OCI-LY3 (cell line): ENCODE results near the gene RBM33.

ENCODE experiments used
- H2AFZ ChIP-seq: fragments of 200-600, 300-600 bp; shearing (Covaris generic); 2 replicates; pipeline ENCODE4 v1.6.0; 2014; ENCODE audit warnings: antibody characterized with exemption, low read depth, low read length
- H3K27ac ChIP-seq: fragments of 200-600, 300-600 bp; sonication (generic); 2 replicates; pipeline ENCODE4 v1.5.1; 2014; ENCODE audit warnings: mild to moderate bottlenecking, low read length, moderate library complexity, mixed read lengths
- H3K27me3 ChIP-seq: fragments of 200-600, 300-600 bp; sonication (generic); 2 replicates; pipeline ENCODE4 v1.6.1; 2014; ENCODE audit warnings: low read depth, low read length, mixed read lengths
- H3K36me3 ChIP-seq: fragments of 200-600, 300-600 bp; sonication (generic); replicated peaks from 2 replicates; pipeline ENCODE3; 2014; ENCODE audit warnings: low read depth, low read length, mixed read lengths
- H3K4me1 ChIP-seq: fragments of 300-600, 200-600 bp; sonication (generic); 2 replicates; pipeline ENCODE4 v1.6.1; 2014; ENCODE audit warnings: low read length, mixed read lengths
- H3K4me2 ChIP-seq: fragments of 200-600, 300-600 bp; sonication (generic); 2 replicates; pipeline ENCODE4 v1.6.1; 2014; ENCODE audit warnings: low read length, mixed read lengths
- H3K4me3 ChIP-seq: fragments of 300-600, 200-600 bp; sonication (generic); 2 replicates; pipeline ENCODE4 v1.5.1; 2014; ENCODE audit warnings: antibody characterized with exemption, mild to moderate bottlenecking, low read length, moderate library complexity
- H3K79me2 ChIP-seq: fragments of 300-600, 200-600 bp; shearing (Covaris generic); 2 replicates; pipeline ENCODE4 v1.6.1; 2014; ENCODE audit warnings: mild to moderate bottlenecking, low read length, mixed read lengths
- H3K9ac ChIP-seq: fragments of 300-600, 200-600 bp; shearing (Covaris generic); 2 replicates; pipeline ENCODE4 v1.6.0; 2014; ENCODE audit warnings: mild to moderate bottlenecking, low read length, moderate library complexity
- H3K9me3 ChIP-seq: fragments of 200-600, 300-600 bp; shearing (Covaris generic); 2 replicates; pipeline ENCODE4 v1.6.1; 2014; ENCODE audit warnings: low read length, mixed read lengths; ENCODE audit not compliant: insufficient read depth
- H4K20me1 ChIP-seq: fragments of 200-600, 300-600 bp; sonication (generic); 2 replicates; pipeline ENCODE4 v1.6.1; 2016; ENCODE audit warnings: low read length, mixed read lengths; ENCODE audit not compliant: insufficient read depth
- EZH2phosphoT487 ChIP-seq: fragments of 200-600 bp; shearing (Covaris generic); IDR thresholded peaks from 2 replicates; pipeline ENCODE4 v1.6.1; 2018; ENCODE audit warnings: antibody characterized with exemption, mixed run types, low read depth
- TF ChIP-seq, protein P1 (sequence below): fragments of 200-600, 300-600 bp; sonication (generic); IDR thresholded peaks from 2 replicates; pipeline ENCODE4 v1.5.1; 2014; ENCODE audit warnings: antibody characterized with exemption, low read length, low read depth

The RBM33 gene

DNA sequence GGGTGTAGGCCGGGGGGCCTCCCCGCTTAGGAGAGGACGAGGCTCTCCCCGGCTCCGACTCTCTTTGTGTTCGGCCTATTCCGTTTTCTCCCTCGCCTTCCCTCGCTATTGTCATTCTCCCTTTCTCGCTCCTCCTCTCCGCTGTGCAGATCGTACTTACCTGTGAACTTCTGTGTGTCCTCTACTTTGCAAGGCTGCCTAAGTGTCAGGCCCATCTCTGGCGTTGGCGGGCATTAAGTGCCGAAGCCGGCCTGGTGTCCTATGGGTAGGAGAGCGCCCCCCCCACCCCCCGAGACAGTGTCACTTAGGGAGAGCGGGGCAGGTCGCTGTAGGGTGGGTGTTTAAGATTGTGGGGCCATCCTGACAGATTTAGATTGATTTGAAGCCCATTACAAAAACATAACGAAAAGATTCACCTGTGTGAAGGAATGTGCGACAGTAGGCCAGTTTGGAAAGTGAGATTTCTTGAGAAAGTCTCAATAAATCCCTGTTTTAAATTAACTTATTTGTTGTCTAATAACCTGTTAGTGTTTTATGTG lies 579 bp downstream of the RBM33 start:
- Histone ChIP-seq H4K20me1 (peaks cover 29% of the 10 kb centered on the region), H3K9ac (peak overlapping the region; percentile 96), H3K27me3 (no peaks in the 10 kb centered on the region), H3K4me2 (peak overlapping the region; percentile 87), H3K9me3 (peaks cover 7% of the 10 kb centered on the region; the same call in 1 of the 2 replicates), H3K36me3 (peaks cover 62% of the 10 kb centered on the region), H3K4me1 (peaks cover 15% of the 10 kb centered on the region; the same call in 1 of the 2 replicates), H3K27ac (peak overlapping the region; percentile 86), H2AFZ (peak overlapping the region; percentile 94), H3K79me2 (peaks cover 67% of the 10 kb centered on the region), H3K4me3 (peak overlapping the region; percentile 94)
- TF ChIP-seq, protein P1, sequence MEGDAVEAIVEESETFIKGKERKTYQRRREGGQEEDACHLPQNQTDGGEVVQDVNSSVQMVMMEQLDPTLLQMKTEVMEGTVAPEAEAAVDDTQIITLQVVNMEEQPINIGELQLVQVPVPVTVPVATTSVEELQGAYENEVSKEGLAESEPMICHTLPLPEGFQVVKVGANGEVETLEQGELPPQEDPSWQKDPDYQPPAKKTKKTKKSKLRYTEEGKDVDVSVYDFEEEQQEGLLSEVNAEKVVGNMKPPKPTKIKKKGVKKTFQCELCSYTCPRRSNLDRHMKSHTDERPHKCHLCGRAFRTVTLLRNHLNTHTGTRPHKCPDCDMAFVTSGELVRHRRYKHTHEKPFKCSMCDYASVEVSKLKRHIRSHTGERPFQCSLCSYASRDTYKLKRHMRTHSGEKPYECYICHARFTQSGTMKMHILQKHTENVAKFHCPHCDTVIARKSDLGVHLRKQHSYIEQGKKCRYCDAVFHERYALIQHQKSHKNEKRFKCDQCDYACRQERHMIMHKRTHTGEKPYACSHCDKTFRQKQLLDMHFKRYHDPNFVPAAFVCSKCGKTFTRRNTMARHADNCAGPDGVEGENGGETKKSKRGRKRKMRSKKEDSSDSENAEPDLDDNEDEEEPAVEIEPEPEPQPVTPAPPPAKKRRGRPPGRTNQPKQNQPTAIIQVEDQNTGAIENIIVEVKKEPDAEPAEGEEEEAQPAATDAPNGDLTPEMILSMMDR = peak; percentile 27; the same call in 1 of the 2 replicates
- no peak for TF ChIP-seq EZH2phosphoT487

DNA sequence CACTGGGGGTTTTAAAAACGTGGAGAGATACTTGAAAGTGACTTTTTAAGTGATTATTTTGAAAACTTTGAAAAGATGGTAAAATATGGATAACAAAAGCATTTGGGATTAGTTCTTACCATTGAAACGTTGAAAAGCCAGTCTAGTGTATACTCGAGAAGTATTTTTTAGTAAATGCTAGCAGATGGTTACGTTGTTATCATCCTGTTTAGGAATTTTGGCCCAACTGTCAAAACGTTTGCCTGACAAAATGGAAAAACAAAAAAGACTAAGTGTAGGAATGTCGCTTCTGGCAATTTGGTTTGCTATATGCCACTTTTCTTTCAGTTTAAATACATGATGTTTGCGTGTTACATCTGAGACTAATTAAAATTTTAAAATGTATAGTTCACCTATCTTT lies 1.2 kb downstream of the RBM33 start:
- peaks cover 73% of the 10 kb centered on the region for H3K79me2 ChIP-seq

DNA sequence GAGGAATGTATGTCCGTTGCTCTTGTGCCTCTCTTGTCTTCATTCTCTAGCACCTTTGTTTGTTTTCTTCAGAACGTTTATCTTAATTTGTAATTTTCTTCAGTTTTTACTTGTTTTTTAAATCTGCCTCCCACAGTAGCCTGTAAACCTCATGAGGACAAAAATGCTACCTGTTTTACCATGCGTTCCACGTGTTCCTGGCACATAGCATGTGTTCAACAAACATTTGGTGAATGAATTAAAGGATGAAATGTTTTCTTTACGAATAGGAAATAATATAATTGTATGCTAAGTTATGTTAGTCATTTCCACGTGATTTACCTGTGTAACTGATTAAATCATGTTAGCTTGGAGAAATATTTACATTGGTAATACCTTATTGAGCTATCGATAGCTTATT lies 2.2 kb downstream of the RBM33 start:
- peak overlapping the region; percentile 87; the same call in 1 of the 2 replicates for H3K4me2 ChIP-seq
- H3K36me3 ChIP-seq = peaks cover 52% of the 10 kb centered on the region
- peaks cover 46% of the 10 kb centered on the region for H4K20me1 ChIP-seq
- H3K27me3 ChIP-seq = no peaks in the 10 kb centered on the region
- peaks cover 83% of the 10 kb centered on the region for H3K79me2 ChIP-seq
- H3K4me3 ChIP-seq = no peak overlapping the region
- H3K9ac ChIP-seq = no peak overlapping the region
- H3K9me3 ChIP-seq = peaks cover 7% of the 10 kb centered on the region; the same call in 1 of the 2 replicates
- TF ChIP-seq, protein P1 = no peak
- TF ChIP-seq EZH2phosphoT487 = no peak
- peaks cover 15% of the 10 kb centered on the region; the same call in 1 of the 2 replicates for H3K4me1 ChIP-seq
- no peak overlapping the region for H2AFZ ChIP-seq
- H3K27ac ChIP-seq = no peak overlapping the region

More for the DNA sequence above, 1.2 kb downstream of the RBM33 start:
- H2AFZ ChIP-seq = no peak overlapping the region
- peaks cover 15% of the 10 kb centered on the region; the same call in 1 of the 2 replicates for H3K4me1 ChIP-seq
- H3K27me3 ChIP-seq = no peaks in the 10 kb centered on the region
- peaks cover 59% of the 10 kb centered on the region for H3K36me3 ChIP-seq
- H4K20me1 ChIP-seq = peaks cover 36% of the 10 kb centered on the region
- H3K9me3 ChIP-seq = peaks cover 7% of the 10 kb centered on the region; the same call in 1 of the 2 replicates
- TF ChIP-seq EZH2phosphoT487 = no peak
- TF ChIP-seq, protein P1 = no peak
- H3K4me3 ChIP-seq = peak overlapping the region; percentile 94
- peak overlapping the region; percentile 87 for H3K4me2 ChIP-seq
- peak overlapping the region; percentile 96 for H3K9ac ChIP-seq
- no peak overlapping the region for H3K27ac ChIP-seq

DNA sequence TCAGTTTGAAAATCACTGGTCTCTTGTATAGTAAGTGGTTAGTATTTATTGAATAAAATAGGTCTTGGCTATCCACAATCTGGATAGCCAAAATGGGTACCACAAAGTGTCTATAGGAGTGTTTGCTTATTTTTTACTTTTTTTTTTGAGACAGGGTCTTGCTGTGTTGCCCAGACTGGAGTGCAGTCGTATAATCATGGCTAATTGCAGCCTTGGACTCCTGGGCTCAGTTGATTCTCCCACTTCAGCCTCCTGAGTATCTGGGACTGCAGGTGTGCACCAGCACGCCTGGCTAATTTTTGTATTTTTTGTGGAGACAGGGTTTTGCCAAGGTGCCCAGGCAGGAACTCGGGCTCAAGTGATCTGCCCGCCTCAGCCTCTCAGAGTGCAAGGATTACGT lies 2.8 kb downstream of the RBM33 start:
- peaks cover 15% of the 10 kb centered on the region; the same call in 1 of the 2 replicates for H3K4me1 ChIP-seq
- H3K9me3 ChIP-seq = peaks cover 7% of the 10 kb centered on the region; the same call in 1 of the 2 replicates
- TF ChIP-seq, protein P1 = no peak
- no peak for TF ChIP-seq EZH2phosphoT487
- H3K36me3 ChIP-seq = peaks cover 51% of the 10 kb centered on the region
- no peak overlapping the region for H3K4me2 ChIP-seq
- no peak overlapping the region for H3K9ac ChIP-seq
- peaks cover 89% of the 10 kb centered on the region for H3K79me2 ChIP-seq
- no peaks in the 10 kb centered on the region for H3K27me3 ChIP-seq
- peaks cover 52% of the 10 kb centered on the region for H4K20me1 ChIP-seq
- H2AFZ ChIP-seq = no peak overlapping the region
- no peak overlapping the region for H3K4me3 ChIP-seq
- no peak overlapping the region for H3K27ac ChIP-seq
